Heart left ventricle (tissue), 13 donors: ENCODE measurements around the gene SLX4IP.

Experiments used
- CTCF ChIP-seq, 12 donors: fragments of 200-600 bp; sonication (generic) in 4 of 12; IDR thresholded peaks; one replicate each; pipeline versions ENCODE4 v1.5.0 to v1.8.0; 2018 to 2022; ENCODE audit warnings: antibody characterized with exemption in 12 of 12, mild to moderate bottlenecking in 5 of 12
- POLR2A ChIP-seq, 2 donors: fragments of 450-650 bp; IDR thresholded peaks; one replicate each; pipeline ENCODE4 v1.6.1; 2017; ENCODE audit warnings: antibody characterized with exemption in 2 of 2, mild to moderate bottlenecking in 2 of 2, moderate library complexity in 2 of 2
- donor health status: ischemic (EF 13 %, LVEDD 7.1; RV severe dilation, severe dysfunction).
- donor health status: DM: no; HTN: yes; CAD: no.
- donor health status: DM: no; HTN: no; CAD: no.
- donor health status: ischemic (EF 25% LVEDD 6.9; RV normal size, moderate dysfunction).
- donor health status: ischemic (EF 25% LVEDD 5.7; RV mildly dilated, moderate dysfunction).
- donor health status: ischemic (EF 35%, LVEDD 5.7; RV mildly dilated, moderate dysfunction).
- donor health status: nonischemic (EF 11% LVEDD 7.7; RV severe dilation, severe dysfunction).
- donor health status: DM: yes; HTN: yes; CAD: no.
- donor health status: PGD.
- donor health status: ischemic (EF 29% LVEDD 5.4; RV normal size, mild dysfunction).
- donor health status: nonischemic (EF 23%, LVEDD 6.1; RV moderate dilation, normal function).

GRCh38 chr20:10496465-10496864 is 61.4 kb downstream of the SLX4IP start:
- TF ChIP-seq CTCF (IDR thresholded peaks at IDR 0.05) (no peak), POLR2A (IDR thresholded peaks at IDR 0.05) (no peak)
